Esophagus squamous epithelium (tissue), 5 donors: ENCODE measurements around the gene ZNF346. TPM values are rescaled to one million over a fixed set of nuclear protein-coding genes. Genes with fewer than 3 reads are reported as not detected.

Source experiments
- DNase-seq: peaks from one replicate; lab custom pipeline; 2025; lab: John Stamatoyannopoulos, UW
- H3K27ac ChIP-seq, 4 donors: fragments of 200-600 bp; sonication (generic); one replicate each; pipeline ENCODE4 v1.5.1; 2016 to 2019; ENCODE audit warnings: mild to moderate bottlenecking in 1 of 4
- H3K27me3 ChIP-seq, 4 donors: fragments of 200-600 bp; sonication (generic); 1 replicate in 3 of 4; 2 replicates in 1 of 4; pipeline versions ENCODE4 v1.5.1 to v1.6.0; 2017 to 2021; ENCODE audit warnings: antibody characterized with exemption in 1 of 4
- H3K36me3 ChIP-seq, 3 donors: fragments of 200-600 bp; sonication (generic); one replicate each; pipeline ENCODE4 v1.5.1; 2016 to 2019
- H3K4me1 ChIP-seq, 3 donors: fragments of 200-600 bp; sonication (generic); one replicate each; pipeline ENCODE4 v1.5.1; 2017 to 2019
- H3K4me3 ChIP-seq, 4 donors: fragments of 200-600 bp; sonication (generic); 1 replicate in 3 of 4; 2 replicates in 1 of 4; pipeline ENCODE4 v1.5.1; 2016 to 2019; ENCODE audit warnings: mild to moderate bottlenecking in 2 of 4, moderate library complexity in 1 of 4
- H3K9me3 ChIP-seq, 3 donors: fragments of 200-600 bp; sonication (generic); one replicate each; pipeline ENCODE4 v1.5.1; 2016 to 2019
- POLR2A ChIP-seq, 4 donors: fragments of 450-650 bp; IDR thresholded peaks; one replicate each; pipeline ENCODE4 v1.6.1; 2017; ENCODE audit warnings: antibody characterized with exemption in 4 of 4, mild to moderate bottlenecking in 4 of 4, moderate library complexity in 3 of 4
- WGBS, 2 donors: methylation state at CpG; one replicate each; pipeline ENCODE4 v1.1.5; 2018; 5-methylcytosine and 5-hydroxymethylcytosine counted together
- intact Hi-C: fragments of 100-400 bp; cut with DNase I; formaldehyde crosslinking; loops from one replicate; pipeline ENCODE4 v1.15.0; 2022
- total RNA-seq, 4 donors: library from RNA; depleted of rRNA; stranded (reverse); fragments of >200 nt; gene quantifications; one replicate each; pipeline ENCODE4 v1.1.0, GENCODE V29; 2016
- TF ChIP-seq, protein P1 (sequence below), 6 experiments: fragments of 450-650 bp in 4 of 6; fragments of 200-600 bp in 2 of 6; sonication (generic) in 2 of 6; IDR thresholded peaks; one replicate each; pipeline ENCODE4 v1.5.1; 2016 to 2019; ENCODE audit warnings: antibody characterized with exemption in 6 of 6, mild to moderate bottlenecking in 4 of 6, moderate library complexity in 4 of 6
- donor health status: DM: yes; HTN: yes; CAD: no.

ZNF346 gene
- total RNA-seq, 4 donors from 2014 or later, result 11.4 to 17.0 (median 13.3) TPM

- intact Hi-C loops, result no loop called here
- Histone ChIP-seq H3K27ac (no peak overlapping the region), H3K27me3 (peaks cover 0 to 8% (median 0%) of the 10 kb centered on the region in 4 donors), H3K4me1 (no peaks in the 10 kb centered on the region), H3K4me3 (no peak overlapping the region), H3K9me3 (no peaks in the 10 kb centered on the region), H3K36me3 (no peaks in the 10 kb centered on the region)
- TF ChIP-seq POLR2A (IDR thresholded peaks at IDR 0.05), result no peak
- DNase-seq, result no peak
- WGBS, 2 donors, result 74% methylated on average over 2 of the region's 2 CpGs
Measured at GRCh38 chr5:177077335-177077734, 54.8 kb downstream of the ZNF346 start.

DNA sequence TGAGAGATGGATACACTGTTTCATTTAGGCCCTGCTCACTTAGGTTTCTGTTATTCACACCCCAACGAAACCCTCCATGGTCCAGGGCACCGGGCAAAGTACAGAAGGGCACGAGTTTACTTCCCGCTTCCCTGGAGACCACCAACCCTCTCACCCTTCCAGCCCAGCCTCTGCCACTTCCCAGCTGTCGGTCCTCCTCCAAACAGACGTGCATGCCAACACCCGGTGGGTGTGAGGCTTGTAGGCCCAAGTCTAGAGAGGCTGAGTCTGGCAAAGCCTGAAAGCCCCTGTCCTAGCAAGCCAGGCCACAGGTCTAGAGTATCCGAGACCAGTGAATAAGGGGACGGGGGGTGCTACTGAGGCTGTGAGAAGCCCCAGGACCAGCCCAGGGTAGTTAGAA, 57.1 kb downstream of the ZNF346 start:
- WGBS, 2 donors, result 90% methylated on average over 2 of the region's 9 CpGs; no CpG with 5 or more reads in 1 of the 2 donors
- peaks cover 0 to 22% (median 0%) of the 10 kb centered on the region in 4 donors for H3K27me3 ChIP-seq
- H3K4me3 ChIP-seq, result no peak overlapping the region
- H3K9me3 ChIP-seq, result no peaks in the 10 kb centered on the region
- DNase-seq, result no peak
- intact Hi-C loops, result no loop called here
- no peaks in the 10 kb centered on the region for H3K4me1 ChIP-seq
- TF ChIP-seq, protein P1, sequence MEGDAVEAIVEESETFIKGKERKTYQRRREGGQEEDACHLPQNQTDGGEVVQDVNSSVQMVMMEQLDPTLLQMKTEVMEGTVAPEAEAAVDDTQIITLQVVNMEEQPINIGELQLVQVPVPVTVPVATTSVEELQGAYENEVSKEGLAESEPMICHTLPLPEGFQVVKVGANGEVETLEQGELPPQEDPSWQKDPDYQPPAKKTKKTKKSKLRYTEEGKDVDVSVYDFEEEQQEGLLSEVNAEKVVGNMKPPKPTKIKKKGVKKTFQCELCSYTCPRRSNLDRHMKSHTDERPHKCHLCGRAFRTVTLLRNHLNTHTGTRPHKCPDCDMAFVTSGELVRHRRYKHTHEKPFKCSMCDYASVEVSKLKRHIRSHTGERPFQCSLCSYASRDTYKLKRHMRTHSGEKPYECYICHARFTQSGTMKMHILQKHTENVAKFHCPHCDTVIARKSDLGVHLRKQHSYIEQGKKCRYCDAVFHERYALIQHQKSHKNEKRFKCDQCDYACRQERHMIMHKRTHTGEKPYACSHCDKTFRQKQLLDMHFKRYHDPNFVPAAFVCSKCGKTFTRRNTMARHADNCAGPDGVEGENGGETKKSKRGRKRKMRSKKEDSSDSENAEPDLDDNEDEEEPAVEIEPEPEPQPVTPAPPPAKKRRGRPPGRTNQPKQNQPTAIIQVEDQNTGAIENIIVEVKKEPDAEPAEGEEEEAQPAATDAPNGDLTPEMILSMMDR (IDR thresholded peaks at IDR 0.05), result no peak
- no peak for TF ChIP-seq POLR2A (IDR thresholded peaks at IDR 0.05)
- no peak overlapping the region for H3K27ac ChIP-seq
- no peaks in the 10 kb centered on the region for H3K36me3 ChIP-seq

- no peaks in the 10 kb centered on the region for H3K4me1 ChIP-seq
- no peaks in the 10 kb centered on the region for H3K9me3 ChIP-seq
- 83 to 87% methylated on average over 3 to 4 of the region's 5 CpGs for WGBS, 2 donors
- DNase-seq, result no peak
- H3K4me3 ChIP-seq, result no peak overlapping the region
- no peak overlapping the region for H3K27ac ChIP-seq
- H3K36me3 ChIP-seq, result no peaks in the 10 kb centered on the region
- H3K27me3 ChIP-seq, result peaks cover 0 to 25% (median 0%) of the 10 kb centered on the region in 4 donors
- TF ChIP-seq, protein P1 (IDR thresholded peaks at IDR 0.05), result no peak
- TF ChIP-seq POLR2A (IDR thresholded peaks at IDR 0.05), result no peak
- intact Hi-C loops, result no loop called here
Measured at GRCh38 chr5:177080265-177080664, 57.8 kb downstream of the ZNF346 start.

GRCh38 chr5:177081859-177082258, 59.4 kb downstream of the ZNF346 start:
- H3K9me3 ChIP-seq, result no peaks in the 10 kb centered on the region
- TF ChIP-seq, protein P1 (IDR thresholded peaks at IDR 0.05), result no peak
- no peak overlapping the region for H3K27ac ChIP-seq
- H3K36me3 ChIP-seq, result no peaks in the 10 kb centered on the region
- intact Hi-C loops, result no loop called here
- H3K4me3 ChIP-seq, result no peak overlapping the region
- peaks cover 1 to 11% (median 1%) of the 10 kb centered on the region in 3 donors for H3K4me1 ChIP-seq
- WGBS, 2 donors, result 78 to 91% methylated on average over 4 of the region's 10 CpGs
- DNase-seq, result no peak
- peaks cover 0 to 27% (median 0%) of the 10 kb centered on the region in 4 donors for H3K27me3 ChIP-seq

GRCh38 chr5:177083357-177083756, 60.9 kb downstream of the ZNF346 start:
- DNase-seq, result no peak
- peaks cover 8 to 26% (median 10%) of the 10 kb centered on the region in 3 donors for H3K4me1 ChIP-seq
- H3K27ac ChIP-seq, result no peak overlapping the region
- no peaks in the 10 kb centered on the region for H3K36me3 ChIP-seq
- peaks cover 0 to 40% (median 0%) of the 10 kb centered on the region in 4 donors for H3K27me3 ChIP-seq
- no peaks in the 10 kb centered on the region for H3K9me3 ChIP-seq
- H3K4me3 ChIP-seq, result no peak overlapping the region
- intact Hi-C loops, result no loop called here
- TF ChIP-seq POLR2A (IDR thresholded peaks at IDR 0.05), result no peak
- TF ChIP-seq, protein P1 (IDR thresholded peaks at IDR 0.05), result no peak
- WGBS, 2 donors, result 16% methylated on average over 2 of the region's 4 CpGs; no CpG with 5 or more reads in 1 of the 2 donors

- no peak for TF ChIP-seq POLR2A (IDR thresholded peaks at IDR 0.05)
- TF ChIP-seq, protein P1 (IDR thresholded peaks at IDR 0.05), result no peak
- no peaks in the 10 kb centered on the region for H3K9me3 ChIP-seq
- no peak for DNase-seq
- no peak overlapping the region for H3K4me3 ChIP-seq
- peaks cover 0 to 42% (median 0%) of the 10 kb centered on the region in 4 donors for H3K27me3 ChIP-seq
- H3K27ac ChIP-seq, result no peak overlapping the region
- intact Hi-C loops, result no loop called here
- WGBS, 2 donors, result 37% methylated on average over 3 to 4 of the region's 4 CpGs
- H3K4me1 ChIP-seq, result peaks cover 8 to 34% (median 10%) of the 10 kb centered on the region in 3 donors
- H3K36me3 ChIP-seq, result no peaks in the 10 kb centered on the region
Measured at GRCh38 chr5:177084175-177084574, 61.7 kb downstream of the ZNF346 start.
